Psoas muscle (tissue), 8 donors: ENCODE data around the gene ENPP7. TPM values are rescaled to one million over a fixed set of nuclear protein-coding genes. Genes with fewer than 3 reads are reported as not detected.

Source experiments
- ATAC-seq, 4 donors: fragments of 200-7000 bp; cut with Tn5 transposase; one replicate each; pipeline ENCODE4 v1.9.1; 2020; ENCODE audit warnings: moderate library complexity in 3 of 4, mild to moderate bottlenecking in 2 of 4
- DNase-seq, 2 donors: peaks; one replicate each; pipeline ENCODE4 v3.0.0-alpha.2; 2020
- H3K27ac ChIP-seq: fragments of 200-600 bp; one replicate; pipeline ENCODE4 v1.8.0; 2022
- H3K27me3 ChIP-seq, 3 donors: fragments of 200-600 bp in 1 of 3; one replicate each; pipeline versions ENCODE4 v1.6.1 to v1.8.0; 2013 to 2022; ENCODE audit warnings: low read length in 2 of 3, mild to moderate bottlenecking in 2 of 3, moderate library complexity in 1 of 3; ENCODE audit not compliant: insufficient read depth in 3 of 3
- H3K36me3 ChIP-seq, 2 donors: fragments of 200-600 bp in 1 of 2; one replicate each; pipeline versions ENCODE4 v1.6.1 to v1.8.0; 2013 to 2022; ENCODE audit warnings: low read depth in 1 of 2, mild to moderate bottlenecking in 1 of 2, moderate library complexity in 1 of 2; ENCODE audit not compliant: insufficient read depth in 1 of 2
- H3K4me1 ChIP-seq: fragments of 200-600 bp; one replicate; pipeline ENCODE4 v1.8.0; 2022
- H3K4me3 ChIP-seq: fragments of 200-600 bp; one replicate; pipeline ENCODE4 v1.8.0; 2022; ENCODE audit warnings: mild to moderate bottlenecking
- H3K9me3 ChIP-seq: fragments of 200-600 bp; one replicate; pipeline ENCODE4 v1.8.0; 2022
- WGBS, 3 donors: extraction: QIAGEN DNeasy Blood & Tissue Kit; methylation state at CpG; one replicate each; pipeline versions ENCODE4 v1.1.6 to v1.1.7; 2013; 5-methylcytosine and 5-hydroxymethylcytosine counted together
- intact Hi-C, 2 donors: fragments of 100-400 bp; cut with DNase I; formaldehyde crosslinking; loops; one replicate each; pipeline versions ENCODE4 v1.11.0 to v1.14.2; 2022
- polyA plus RNA-seq, 3 donors: library from polyadenylated mRNA; stranded (reverse); fragments of 200-250 nt; gene quantifications; one replicate each; pipeline ENCODE4 v1.2.3, GENCODE V29; 2013
- total RNA-seq, 4 donors: library from RNA; stranded (reverse); fragmentation: NEBNext Ultra II Directional in 2 of 4; extraction: Animal tissue kit (Norgen Biotek cat#: 25700) in 2 of 4; gene quantifications; one replicate each; pipeline versions ENCODE4 v1.2.1 to v1.2.4, GENCODE V29; 2021 to 2023
- TF ChIP-seq, protein P1 (sequence below): fragments of 200-600 bp; IDR thresholded peaks from one replicate; pipeline ENCODE4 v1.8.0; 2022; ENCODE audit warnings: antibody characterized with exemption
- donor health status: healthy with polysubstance abuse.
- donor health status: DM: no; HTN: no; CAD: no; lungs with moderate emphysema.
- donor health status: Bipolar disorder and iron deficiency.
- donor health status: healthy.
- donor health status: DM: yes; HTN: yes; CAD: no.
- donor health status: DM: no; HTN: no; CAD: no.
- donor health status: DM: no; HTN: no; CAD: no.
- donor health status: DM: yes; HTN: yes; CAD: no.

The ENPP7 gene
- total and polyA plus RNA-seq, 7 donors, result 0.04 to 0.10 TPM; not detected in 5

DNA sequence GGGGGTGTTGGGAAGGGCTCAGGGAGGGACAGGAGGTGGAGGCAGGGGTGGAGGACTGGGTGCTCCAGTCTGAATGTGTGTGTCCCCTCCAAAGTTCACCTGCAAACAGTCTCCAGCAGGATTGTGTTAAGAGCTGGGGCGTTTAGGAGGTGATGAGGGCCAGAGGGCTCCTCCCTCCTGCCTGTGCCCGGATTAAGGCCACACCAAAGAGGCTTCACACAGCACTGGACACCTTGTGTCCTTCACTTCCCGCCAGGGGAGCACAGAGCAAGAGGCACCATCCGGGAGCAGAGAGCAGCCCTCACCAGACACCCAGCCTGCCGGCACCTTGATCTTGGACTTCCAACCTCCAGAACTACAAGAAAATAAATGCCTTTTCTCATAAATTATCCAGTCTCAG lies 30.2 kb upstream of the ENPP7 start:
- 48 to 64% (median 52%) methylated on average over 5 of the region's 5 CpGs for WGBS, 3 donors
- Histone ChIP-seq H3K9me3 (no peaks in the 10 kb centered on the region), H3K27ac (no peak overlapping the region), H3K4me3 (no peak overlapping the region), H3K36me3 (no peaks in the 10 kb centered on the region), H3K27me3 (peaks cover 0 to 58% (median 5%) of the 10 kb centered on the region in 3 donors), H3K4me1 (no peaks in the 10 kb centered on the region)
- TF ChIP-seq, protein P1, sequence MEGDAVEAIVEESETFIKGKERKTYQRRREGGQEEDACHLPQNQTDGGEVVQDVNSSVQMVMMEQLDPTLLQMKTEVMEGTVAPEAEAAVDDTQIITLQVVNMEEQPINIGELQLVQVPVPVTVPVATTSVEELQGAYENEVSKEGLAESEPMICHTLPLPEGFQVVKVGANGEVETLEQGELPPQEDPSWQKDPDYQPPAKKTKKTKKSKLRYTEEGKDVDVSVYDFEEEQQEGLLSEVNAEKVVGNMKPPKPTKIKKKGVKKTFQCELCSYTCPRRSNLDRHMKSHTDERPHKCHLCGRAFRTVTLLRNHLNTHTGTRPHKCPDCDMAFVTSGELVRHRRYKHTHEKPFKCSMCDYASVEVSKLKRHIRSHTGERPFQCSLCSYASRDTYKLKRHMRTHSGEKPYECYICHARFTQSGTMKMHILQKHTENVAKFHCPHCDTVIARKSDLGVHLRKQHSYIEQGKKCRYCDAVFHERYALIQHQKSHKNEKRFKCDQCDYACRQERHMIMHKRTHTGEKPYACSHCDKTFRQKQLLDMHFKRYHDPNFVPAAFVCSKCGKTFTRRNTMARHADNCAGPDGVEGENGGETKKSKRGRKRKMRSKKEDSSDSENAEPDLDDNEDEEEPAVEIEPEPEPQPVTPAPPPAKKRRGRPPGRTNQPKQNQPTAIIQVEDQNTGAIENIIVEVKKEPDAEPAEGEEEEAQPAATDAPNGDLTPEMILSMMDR, result no peak
- intact Hi-C loops, result loop anchor here in 1 of 2 donors (10.0 kb wide), 1 partner anchor 296 kb away; no protein-coding TSS in a partner anchor
- no peak for ATAC-seq
- no peak for DNase-seq

DNA sequence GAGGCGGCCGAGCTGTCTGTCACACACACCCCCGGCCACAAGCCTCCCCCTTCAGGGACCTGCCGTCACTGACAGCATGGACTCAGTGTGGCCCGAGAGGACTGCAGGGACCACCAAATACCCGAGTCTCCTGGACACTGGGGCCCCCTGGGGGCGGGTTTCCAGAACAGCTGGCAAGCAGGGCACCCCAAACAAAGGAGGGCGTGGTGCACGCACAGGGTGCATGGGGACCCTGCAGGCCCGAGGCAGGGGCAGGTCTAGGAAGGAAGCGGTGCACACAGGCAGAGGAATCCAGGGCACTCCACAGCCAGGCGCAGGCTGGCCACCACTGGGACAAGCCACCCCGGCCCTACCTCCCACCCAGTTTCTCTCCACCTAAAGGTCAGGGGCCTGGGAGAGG lies 28.7 kb upstream of the ENPP7 start:
- ATAC-seq (peak in 1 of 4 donors; percentile 8), DNase-seq (no peak)
- WGBS, 3 donors, result 36 to 46% (median 38%) methylated on average over 13 of the region's 13 CpGs
- no peak overlapping the region for H3K27ac ChIP-seq
- H3K36me3 ChIP-seq, result no peaks in the 10 kb centered on the region
- TF ChIP-seq, protein P1, result no peak
- no peaks in the 10 kb centered on the region for H3K4me1 ChIP-seq
- H3K27me3 ChIP-seq, result peaks cover 0 to 56% (median 4%) of the 10 kb centered on the region in 3 donors
- H3K9me3 ChIP-seq, result no peaks in the 10 kb centered on the region
- intact Hi-C loops, result loop anchor here in 1 of 2 donors (10.0 kb wide), 1 partner anchor 297 kb away; no protein-coding TSS in a partner anchor
- no peak overlapping the region for H3K4me3 ChIP-seq

DNA sequence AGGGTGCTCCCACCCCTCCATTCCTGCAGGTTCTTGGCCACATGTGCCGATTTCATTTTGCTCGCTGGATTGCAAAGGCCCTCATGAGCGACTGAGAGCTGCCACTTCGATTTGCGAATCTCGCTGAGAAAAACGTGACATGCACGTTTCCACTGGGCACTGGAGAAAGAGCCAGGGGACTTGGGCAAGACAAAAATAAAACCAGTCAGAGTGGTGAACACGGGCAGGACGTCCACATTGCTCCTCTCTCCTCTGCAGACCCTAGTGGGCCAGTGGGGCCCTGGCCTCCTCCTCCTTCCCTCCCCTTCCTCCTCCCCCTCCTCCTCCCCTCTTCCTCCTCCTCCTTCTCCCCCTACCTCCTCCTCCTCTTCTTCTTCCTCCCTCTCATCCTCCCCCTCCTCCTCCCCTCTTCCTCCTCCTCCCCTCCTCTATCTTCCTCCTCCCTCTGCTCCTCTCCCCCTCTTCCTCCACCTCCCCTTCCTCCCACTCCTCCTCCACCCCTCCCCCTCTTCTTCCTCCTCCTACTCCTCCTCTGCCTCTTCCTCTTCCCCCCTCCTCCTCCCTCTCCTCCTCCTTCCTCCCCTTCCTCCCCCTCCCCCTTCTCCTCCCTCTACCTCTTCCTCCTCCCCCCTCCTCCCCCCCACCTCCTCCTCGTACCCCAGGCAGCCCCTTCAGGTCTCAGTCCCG lies 28.1 kb upstream of the ENPP7 start:
- Histone ChIP-seq H3K27ac (no peak overlapping the region), H3K4me3 (no peak overlapping the region), H3K9me3 (no peaks in the 10 kb centered on the region), H3K27me3 (peaks cover 0 to 56% (median 5%) of the 10 kb centered on the region in 3 donors), H3K36me3 (no peaks in the 10 kb centered on the region), H3K4me1 (no peaks in the 10 kb centered on the region)
- DNase-seq, result no peak
- intact Hi-C loops, result loop anchor here in 1 of 2 donors (10.0 kb wide), 1 partner anchor 298 kb away; no protein-coding TSS in a partner anchor
- no peak for ATAC-seq
- WGBS, 3 donors, result 21 to 27% (median 23%) methylated on average over 12 of the region's 12 CpGs
- TF ChIP-seq, protein P1, result no peak

DNA sequence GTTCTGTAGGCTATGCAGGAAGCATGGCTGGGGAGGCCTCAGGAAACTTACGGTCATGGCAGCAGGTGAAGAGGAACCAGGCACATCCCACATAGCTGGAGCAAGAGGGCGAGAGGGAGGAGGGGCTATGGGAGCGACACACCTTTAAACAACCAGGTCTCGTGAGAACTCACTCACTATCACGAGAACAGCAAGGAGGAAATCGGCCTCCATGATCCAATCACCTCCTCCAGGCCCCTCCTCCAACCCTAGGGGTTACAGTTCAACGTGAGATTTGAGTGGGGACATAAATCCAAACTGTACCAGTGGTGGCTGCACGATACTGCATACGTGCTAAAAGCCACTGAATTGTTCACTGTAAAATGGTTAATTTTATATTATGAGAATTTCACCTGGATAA lies 26.1 kb upstream of the ENPP7 start:
- no peak for DNase-seq
- H3K4me1 ChIP-seq, result no peaks in the 10 kb centered on the region
- peaks cover 0 to 51% (median 6%) of the 10 kb centered on the region in 3 donors for H3K27me3 ChIP-seq
- TF ChIP-seq, protein P1, result no peak
- ATAC-seq, result no peak
- intact Hi-C loops, result loop anchor here in 1 of 2 donors (10.0 kb wide), 1 partner anchor 300 kb away; no protein-coding TSS in a partner anchor
- H3K36me3 ChIP-seq, result no peaks in the 10 kb centered on the region
- no peaks in the 10 kb centered on the region for H3K9me3 ChIP-seq
- H3K27ac ChIP-seq, result no peak overlapping the region
- H3K4me3 ChIP-seq, result no peak overlapping the region
- 76 to 78% (median 76%) methylated on average over 9 of the region's 9 CpGs for WGBS, 3 donors
